CD1c-positive myeloid dendritic cell (primary cell): ENCODE data around the gene SIPA1L2.
A peak's percentile ranks its signal among the peaks of the same experiment; 100 is the strongest.

Experiments
- DNase-seq: peaks from one replicate; pipeline ENCODE4 v3.0.0-alpha.2; 2016; ENCODE audit errors: extremely low spot score

Gene SIPA1L2, protein sequence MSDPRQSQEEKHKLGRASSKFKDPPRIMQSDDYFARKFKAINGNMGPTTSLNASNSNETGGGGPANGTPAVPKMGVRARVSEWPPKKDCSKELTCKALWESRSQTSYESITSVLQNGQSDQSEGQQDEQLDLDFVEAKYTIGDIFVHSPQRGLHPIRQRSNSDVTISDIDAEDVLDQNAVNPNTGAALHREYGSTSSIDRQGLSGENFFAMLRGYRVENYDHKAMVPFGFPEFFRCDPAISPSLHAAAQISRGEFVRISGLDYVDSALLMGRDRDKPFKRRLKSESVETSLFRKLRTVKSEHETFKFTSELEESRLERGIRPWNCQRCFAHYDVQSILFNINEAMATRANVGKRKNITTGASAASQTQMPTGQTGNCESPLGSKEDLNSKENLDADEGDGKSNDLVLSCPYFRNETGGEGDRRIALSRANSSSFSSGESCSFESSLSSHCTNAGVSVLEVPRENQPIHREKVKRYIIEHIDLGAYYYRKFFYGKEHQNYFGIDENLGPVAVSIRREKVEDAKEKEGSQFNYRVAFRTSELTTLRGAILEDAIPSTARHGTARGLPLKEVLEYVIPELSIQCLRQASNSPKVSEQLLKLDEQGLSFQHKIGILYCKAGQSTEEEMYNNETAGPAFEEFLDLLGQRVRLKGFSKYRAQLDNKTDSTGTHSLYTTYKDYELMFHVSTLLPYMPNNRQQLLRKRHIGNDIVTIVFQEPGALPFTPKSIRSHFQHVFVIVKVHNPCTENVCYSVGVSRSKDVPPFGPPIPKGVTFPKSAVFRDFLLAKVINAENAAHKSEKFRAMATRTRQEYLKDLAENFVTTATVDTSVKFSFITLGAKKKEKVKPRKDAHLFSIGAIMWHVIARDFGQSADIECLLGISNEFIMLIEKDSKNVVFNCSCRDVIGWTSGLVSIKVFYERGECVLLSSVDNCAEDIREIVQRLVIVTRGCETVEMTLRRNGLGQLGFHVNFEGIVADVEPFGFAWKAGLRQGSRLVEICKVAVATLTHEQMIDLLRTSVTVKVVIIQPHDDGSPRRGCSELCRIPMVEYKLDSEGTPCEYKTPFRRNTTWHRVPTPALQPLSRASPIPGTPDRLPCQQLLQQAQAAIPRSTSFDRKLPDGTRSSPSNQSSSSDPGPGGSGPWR (N-terminal part only)

DNA sequence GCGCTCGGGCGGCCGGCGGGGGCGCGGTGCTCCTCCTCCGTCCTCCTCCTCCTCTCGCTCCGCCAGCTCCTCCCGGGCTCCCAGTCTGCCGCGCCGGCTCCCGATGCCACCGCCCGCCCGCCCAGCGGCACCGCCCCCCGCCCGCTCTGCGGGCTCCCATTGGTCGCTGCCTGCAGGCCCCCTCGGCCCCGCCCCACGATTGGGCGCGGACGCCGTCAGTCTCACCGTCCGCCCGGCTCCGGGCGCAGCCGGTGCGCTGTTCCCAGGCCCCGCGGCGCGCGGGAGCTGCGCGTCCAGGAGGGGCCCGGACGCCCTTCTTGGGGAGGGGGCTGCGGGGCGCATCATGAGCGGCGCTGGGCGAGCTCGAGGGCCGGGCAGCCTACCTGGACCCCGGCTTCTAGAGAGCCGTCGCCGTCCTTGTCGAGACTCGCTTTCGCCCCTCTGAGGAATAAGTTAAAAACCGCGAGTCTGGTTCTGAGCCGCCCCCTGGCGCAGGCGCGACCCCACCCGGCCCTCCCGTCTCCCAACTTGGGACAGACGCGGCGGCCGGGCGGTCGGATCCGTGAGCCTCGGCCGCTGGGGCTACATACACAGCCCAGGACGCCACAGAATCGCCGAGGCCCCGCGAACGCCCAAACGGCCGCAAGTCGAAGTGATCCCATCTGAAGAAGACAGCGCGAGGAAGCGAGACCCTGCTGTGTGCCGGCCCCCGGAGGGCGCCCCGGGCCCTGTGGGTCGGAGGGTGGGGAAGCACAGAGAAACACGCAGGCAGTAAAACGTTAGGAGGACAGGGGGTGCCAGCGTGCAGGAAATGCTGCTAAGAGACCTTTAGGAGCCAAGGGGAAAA lies at the start of gene SIPA1L2:
Gene SIPA1L2, minus strand, starts transcription at position 87 of the 847 bp plus-strand sequence. CDS start 114,794 bp downstream, outside the sequence.
- peak; percentile 97 for DNase-seq

DNA sequence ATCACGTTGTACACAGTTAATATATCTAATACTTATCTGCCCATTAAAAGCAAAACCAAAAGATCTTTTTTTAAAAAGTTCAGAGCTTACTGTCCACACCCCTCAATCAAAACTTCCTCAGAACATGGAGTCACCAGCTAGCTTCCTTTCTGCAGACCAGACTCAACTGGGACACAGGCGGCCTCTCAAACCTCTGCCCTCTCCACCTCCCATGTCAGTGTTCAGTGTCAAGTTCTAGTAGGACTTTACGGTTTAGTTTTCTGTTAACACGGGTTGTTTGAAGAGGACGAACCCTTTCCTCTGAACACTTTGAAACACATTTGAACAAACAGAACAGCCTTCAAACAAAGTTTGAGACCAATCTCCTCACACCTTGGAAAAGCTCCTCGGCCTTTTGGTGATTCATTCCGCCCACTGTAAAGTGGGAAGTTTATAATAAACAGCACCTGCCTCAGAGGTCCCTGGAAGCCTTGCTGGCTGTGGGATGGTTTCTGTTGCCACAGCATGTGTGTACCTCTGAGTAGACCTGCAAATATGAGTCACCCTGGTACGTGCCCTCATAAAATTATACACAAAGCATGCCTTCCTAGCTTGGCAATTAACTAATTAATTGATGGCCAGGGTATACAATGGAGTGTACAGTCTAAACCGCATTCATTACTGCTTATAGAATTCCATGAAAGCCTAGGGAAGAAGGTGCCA lies 48.4 kb upstream of the SIPA1L2 start:
- no peak for DNase-seq

DNA sequence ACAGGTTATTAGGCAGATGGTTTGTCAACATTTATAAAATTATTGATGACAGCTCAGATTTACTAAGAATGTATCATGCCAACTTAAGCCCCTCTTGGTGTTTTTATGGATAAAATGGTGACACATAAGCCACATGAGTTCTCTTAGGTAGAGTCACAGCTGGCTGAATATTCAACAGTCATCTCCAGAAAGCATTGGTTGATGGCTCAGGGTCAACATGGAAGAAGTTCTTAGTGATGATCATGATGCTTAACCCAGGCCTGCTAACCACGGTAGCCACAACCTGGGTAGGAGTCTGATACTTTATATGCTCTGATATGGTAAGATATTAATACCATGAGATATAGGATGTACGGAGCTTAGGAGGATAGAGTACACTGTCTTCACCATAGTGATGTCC lies 46.4 kb upstream of the SIPA1L2 start:
- no peak for DNase-seq

DNA sequence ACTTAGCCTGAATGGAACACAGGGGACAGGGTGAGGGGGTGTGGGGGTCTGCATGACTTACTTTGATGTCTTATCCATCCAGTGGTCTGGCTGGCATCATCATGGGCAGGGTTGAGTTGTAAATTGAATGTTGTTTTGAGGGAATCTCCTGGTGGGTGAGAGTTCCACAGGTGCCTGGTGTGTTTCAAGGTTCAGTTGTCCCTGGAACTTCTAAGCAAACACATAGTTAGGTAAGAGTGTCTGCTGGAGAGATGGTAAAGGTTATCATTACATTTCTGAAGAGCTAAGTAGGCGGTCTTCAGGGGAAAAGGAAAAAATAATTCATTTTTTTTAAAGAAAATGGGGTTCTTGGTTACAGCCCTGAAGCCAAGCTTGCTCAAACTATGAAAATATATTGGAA lies 46.0 kb upstream of the SIPA1L2 start:
- DNase-seq = no peak

DNA sequence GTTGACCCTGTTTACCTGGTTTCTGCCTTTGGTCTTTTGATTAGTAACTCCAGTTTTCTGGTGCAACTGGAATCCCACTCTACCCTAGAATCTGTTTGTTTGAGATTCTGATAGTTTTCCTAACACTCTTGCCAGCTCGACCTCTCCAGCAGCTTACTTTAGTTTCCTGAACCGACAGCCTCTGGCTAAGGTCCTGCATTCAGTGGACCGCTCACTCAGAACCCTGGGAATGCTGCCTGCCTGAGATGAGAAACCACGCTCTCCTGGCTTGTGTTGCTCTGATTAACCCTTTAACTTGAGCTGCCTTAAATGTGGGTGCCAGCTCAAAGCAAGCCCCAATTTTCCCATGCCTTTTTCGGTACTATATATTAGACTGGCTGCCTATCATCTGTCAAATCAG lies 45.3 kb upstream of the SIPA1L2 start:
- no peak for DNase-seq

DNA sequence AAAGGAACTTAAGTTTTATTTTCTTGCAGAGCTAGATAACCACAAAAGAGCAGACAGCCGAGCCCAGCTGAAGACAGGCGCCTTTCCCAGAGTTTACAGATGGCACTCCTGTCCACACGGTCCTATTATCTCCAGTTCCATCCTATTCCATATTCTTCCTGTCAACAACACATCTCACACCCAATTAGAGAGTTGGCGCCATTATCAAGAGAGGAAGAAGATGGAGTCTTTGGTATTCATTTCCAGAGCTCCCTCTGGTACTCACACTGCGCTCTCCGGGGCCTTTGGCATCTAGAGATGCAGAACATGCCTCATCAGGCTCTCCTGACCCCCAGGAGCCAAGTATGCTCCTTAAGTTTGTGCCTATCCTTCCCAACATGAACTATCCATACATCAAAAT lies 43.3 kb upstream of the SIPA1L2 start:
- DNase-seq = no peak

DNA sequence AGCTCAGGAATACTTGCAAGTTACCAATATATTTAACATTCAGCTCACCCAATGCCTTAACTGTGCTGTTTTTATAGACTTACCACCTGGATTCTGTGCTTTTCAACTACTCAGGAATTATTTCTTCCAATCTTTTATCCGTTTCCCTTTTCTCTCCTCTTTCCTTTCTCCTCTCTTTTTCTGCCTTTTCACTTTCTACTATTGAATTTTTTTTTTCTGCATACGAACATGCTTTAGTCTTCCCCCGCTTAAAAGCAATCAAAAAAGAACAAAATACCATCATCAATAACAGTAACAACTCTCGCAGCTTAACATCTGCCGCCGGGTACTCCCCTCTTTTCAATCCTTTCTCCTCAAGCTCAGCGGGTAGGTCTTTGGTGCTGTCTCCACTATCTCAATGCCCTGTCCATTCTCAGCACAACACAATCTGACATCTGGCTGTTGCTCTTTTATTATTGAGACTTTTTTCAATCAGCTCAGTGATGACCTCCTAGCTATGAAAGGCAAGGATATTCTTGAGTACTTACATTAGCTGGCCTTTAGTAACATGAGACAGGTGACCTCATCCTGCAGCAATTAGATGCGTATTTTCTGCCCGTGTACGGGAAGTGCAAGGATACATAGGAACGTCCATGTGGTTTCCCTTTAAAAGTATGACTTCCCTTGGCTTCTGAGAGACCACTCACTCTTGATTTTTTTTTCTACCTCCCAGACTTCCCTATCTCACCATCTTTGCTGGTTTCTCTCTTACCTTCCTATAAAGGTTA lies 40.2 kb upstream of the SIPA1L2 start:
- no peak for DNase-seq

DNA sequence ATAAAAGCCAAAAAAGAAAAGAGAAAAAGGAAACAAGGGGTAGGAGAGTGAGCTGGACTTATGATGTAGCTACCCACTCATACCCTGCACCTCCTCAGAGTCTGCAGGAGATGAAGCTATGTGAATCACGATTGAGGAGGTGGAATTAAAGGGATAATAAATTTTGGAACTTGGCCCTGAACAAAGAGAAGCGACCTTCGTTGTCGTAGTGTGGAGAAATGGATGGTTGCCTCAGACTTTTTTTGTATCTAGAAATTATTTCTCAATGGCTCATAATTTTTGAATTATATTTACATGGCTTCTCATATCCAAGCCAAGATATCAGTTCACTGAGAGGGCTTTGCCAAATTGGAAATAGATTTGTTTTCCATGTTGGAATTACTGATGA lies 37.8 kb upstream of the SIPA1L2 start:
- no peak for DNase-seq

DNA sequence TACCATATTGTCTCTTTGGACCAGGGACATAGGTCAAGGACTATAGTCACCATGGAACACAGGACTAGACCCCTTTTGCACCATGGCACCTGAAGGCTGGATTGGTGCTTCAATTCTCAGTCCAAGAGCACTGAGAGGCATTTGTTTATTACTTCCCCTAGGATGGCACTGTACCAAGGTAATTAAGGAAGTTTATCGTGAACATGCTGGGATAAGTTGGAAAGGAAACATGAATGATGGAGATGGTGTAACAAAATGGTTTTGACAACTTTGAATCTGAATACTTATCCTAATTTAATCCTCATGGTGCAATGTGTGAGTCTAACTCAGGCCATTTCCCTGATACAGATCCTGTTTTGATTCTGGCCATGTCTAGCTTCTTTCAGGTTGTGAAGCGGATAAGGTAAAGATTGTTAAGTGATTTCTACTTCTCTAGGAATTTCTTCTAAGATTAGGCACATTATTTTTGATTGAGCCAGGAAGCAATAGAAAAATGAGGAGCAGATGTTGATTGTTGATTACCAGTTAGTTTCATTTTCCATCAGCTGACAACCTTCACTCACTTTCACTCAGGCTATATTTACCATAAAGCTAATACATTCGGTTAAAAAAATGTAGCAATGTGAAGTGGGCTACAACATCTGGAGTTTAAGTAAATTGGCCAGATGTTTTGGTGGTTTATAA lies 37.3 kb upstream of the SIPA1L2 start:
- DNase-seq = no peak

DNA sequence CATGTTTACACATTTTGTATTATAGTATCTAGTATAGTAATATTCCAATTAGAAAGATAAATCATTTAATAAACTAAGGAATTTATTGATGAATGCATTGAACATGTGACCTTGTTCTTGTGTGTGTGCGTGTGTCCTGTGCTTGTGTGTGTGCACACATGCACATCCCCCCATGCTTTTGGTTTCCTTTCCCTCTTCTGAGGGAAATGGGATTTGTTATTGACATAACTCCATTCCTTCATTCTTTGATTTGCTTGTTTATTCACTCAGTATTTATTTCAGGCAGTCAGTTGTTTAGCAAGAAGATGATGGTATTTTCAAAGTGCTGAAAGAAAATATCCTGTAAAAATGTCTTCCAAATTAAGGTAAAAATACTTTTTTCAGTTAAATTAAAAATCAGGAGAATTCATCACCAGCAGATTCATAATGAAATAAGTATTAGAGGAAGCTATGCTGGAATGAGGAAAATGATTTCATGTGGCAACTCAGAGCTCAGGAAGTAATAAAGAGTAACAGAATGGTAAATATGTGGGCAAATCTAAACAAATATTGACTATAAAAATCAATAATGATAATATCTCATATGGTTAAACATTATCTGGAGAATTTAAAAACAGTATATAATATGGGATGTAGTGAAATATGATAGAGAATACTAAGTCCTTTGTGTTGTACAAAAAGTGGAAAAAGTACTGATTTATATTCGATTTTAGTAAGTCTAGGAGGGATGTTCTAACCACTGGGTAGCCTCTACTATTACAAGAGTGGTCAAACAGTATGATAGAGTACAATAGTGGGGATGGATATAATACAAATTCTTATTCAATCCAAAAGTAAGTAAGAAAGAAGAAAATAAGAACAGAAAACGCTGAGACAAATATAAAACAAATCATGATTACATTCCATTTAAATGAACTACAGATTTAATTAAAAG lies 35.2 kb upstream of the SIPA1L2 start:
- DNase-seq = no peak

DNA sequence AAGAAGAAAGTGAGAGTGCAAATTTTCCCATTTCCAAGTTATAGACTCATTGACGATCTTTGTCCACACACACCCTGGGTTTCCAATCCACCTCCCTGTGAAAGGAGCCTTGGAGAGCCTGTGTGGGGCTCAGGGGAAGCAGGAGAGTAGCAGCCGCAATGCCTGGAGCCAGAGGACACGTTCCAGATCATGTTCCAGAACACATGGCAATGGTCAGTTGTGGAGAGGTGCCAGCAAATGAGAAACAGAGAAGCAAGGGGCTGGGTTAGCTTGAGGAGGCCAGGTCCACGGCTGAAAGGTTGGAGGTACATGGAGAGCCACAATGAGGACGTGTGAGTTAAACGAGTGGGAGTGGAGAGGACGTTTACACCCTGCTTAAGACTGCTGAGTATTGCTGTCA lies 33.0 kb upstream of the SIPA1L2 start:
- no peak for DNase-seq

DNA sequence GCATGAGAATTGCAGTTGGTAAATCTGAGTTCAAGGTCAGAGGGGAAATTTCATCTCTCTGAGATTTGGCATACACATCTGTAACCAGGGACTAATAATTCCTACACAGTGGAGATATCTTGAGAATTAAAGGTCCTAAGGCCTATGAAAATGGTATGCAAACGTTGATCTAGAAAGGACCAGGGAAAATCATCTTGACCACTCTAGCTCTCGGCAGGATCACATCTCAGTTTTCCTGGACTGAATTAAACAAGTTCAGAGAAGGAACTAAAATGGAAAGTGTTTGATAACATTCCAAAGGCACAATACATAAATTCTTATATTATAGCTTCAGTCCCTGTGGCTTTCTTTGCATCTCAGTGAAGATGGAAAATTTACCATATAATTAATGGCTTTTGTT lies 28.5 kb upstream of the SIPA1L2 start:
- DNase-seq = no peak

DNA sequence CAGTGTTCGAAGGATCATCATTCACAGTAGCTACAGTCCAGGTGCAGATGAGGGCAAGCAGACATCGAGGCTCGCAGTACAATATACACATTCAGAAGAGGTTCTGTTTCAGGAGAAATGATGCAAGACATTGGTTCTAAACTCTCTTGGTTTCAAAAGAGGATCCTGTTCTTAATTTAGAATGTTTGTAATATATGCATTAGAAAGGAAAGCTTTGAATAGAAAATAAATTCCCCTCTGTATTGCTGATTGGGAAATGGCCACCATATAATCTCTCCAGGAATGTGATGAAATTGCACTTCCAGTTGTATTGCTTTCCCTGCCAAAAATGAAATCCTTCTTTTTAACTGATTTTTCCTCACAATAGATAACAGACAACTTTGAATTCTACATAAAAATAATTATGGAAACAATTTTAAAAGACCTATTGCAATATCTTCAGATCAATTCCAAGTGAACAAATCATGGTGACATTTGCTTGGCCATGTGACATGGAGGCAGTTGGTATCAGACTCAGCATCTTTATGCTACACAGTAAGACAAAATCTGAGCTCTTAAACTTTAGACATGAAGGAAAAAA lies 27.6 kb upstream of the SIPA1L2 start:
- peak; percentile 15 for DNase-seq

DNA sequence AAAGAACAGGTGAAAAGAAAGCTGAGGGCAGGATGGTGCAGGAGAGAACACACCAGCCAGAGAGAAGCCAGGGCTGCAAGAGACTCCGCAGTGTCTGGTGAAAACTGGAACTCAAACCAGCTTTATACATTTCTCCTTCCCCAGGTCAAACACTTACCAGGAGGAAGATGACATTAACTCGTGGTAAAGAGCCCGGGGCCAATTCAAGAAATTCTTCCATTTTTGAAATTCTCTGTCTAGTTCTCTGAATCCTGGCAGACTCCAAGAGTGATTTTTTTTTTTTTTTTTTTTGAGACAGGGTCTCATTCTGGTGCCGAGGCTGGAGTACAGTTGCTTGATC lies 25.8 kb upstream of the SIPA1L2 start:
- no peak for DNase-seq

DNA sequence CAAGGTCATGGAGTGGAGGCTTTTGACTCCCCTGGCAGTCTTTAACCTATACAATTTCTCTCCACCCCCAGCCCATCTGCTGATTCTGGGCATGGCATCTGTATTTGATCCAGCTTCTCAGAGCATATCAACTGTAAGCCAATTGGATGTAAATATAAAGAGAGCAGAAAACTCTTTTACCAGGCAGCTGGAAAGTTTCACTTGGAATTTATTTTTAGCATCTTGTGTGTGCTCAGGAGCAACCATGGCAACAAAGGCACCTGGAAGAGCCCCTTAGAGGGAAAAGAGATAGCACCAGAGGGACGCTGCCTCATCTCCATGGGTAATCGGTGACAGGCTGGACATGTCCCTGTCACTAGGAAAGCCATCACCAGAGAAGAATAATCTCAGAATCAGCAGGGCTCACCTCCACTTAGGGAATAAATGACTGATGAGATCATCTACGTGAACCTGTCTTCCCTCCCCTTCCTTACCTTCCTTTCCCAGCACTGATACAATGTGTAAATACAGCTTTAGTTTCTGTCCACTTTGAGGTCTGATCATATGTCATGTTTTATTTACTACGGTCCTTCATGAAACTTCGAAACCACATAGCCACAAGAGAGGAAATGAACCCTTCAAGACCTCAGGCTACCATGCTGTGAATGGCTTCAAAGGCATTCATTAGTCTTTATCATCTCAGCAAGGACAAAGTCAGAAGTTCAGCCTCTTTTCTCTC lies 25.3 kb upstream of the SIPA1L2 start:
- DNase-seq = peak; percentile 18

DNA sequence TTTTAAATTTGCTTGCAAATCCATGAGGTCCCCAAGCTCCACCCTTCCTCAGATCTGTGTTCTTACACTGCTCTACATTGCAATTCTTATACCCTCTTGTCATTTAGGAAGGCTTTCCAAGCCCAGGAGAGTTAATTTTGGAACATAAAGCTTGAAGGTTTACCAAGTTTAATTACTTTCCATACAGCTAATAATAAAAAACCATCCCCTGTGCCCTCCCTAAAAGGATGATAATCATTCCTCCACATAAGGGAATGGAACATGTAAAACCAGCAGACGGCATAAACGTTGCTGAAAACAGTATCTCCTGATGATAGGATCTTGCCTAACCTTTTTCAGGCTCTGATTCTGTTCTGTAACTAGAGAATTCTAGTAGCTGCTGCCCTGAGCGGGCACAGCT lies 23.9 kb upstream of the SIPA1L2 start:
- DNase-seq = no peak

DNA sequence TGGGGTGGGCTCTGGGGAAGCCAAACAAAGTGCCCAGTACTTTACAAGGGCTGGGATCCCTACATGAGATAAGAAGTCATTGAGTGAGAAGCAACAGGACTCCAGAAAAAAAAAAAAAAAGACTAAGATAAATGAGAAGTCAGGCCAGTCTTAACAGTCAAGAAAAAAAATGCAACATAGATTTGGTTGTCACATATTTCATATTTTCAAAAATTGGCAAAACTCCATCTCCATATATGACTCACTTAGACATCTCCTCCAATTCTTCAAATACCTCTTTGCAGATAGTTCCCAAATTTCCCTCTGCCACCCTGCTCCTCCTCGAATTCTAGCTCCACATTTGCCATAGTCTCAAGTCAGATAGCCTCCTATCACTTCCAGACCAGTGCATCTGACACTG lies 20.9 kb upstream of the SIPA1L2 start:
- no peak for DNase-seq
